ENCODE measurements around the gene COL26A1. TPM values are rescaled to one million over a fixed set of nuclear protein-coding genes. Genes with fewer than 3 reads are reported as not detected.

COL26A1 gene
- total RNA-seq, 1 experiment from 2014 or later, result 0.43 TPM

- Histone ChIP-seq H3K27me3 (replicated peaks; ENCODE audit: insufficient read depth, low read depth, low read length, poor library complexity) (no peaks in the 10 kb centered on the region), H3K27ac (ENCODE audit: low read depth, low read length, poor library complexity, severe bottlenecking) (no peak overlapping the region), H3K4me1 (ENCODE audit: insufficient read depth, low read length, poor library complexity, severe bottlenecking) (no peaks in the 10 kb centered on the region), H3K9me3 (ENCODE audit: low read depth, low read length, poor library complexity, severe bottlenecking) (no peaks in the 10 kb centered on the region), H3K36me3 (ENCODE audit: insufficient read depth, low read length, poor library complexity, severe bottlenecking) (no peaks in the 10 kb centered on the region), H3K4me3 (ENCODE audit: low read depth, low read length, poor library complexity, severe bottlenecking) (no peak overlapping the region)
- ChIA-PET CTCF (interaction anchor here (1.1 to 1.3 kb wide), 2 partner anchors 730 to 745 kb away, joined by 3 to 4 read pairs; no protein-coding TSS in a partner anchor), POLR2A (ENCODE audit: low non-redundant PET) (no interaction called here)
- BruUV-seq (replicated peaks), result no TSS peak
- intact Hi-C loops (cut with micrococcal nuclease; ENCODE audit: unreplicated experiment), result loop anchor here (10.0 kb wide), 1 partner anchor 271 kb away; the partner anchor contains the start of gene CUX1
- no peak for TF ChIP-seq EZH2 (IDR thresholded peaks at IDR 0.05; ENCODE audit: borderline replicate concordance, low read depth, low read length, poor library complexity, severe bottlenecking)
- TF ChIP-seq CTCF (conservative IDR thresholded peaks at IDR 0.05; ENCODE audit: low read depth, low read length), result no peak
- DNase-seq (ENCODE audit: low spot score), result no peak
Measured at GRCh38 chr7:101543846-101544245, 181.2 kb downstream of the COL26A1 start.

- POLR2A ChIA-PET (ENCODE audit: low non-redundant PET), result no interaction called here
- intact Hi-C loops (cut with micrococcal nuclease; ENCODE audit: unreplicated experiment), result loop anchor here (10.0 kb wide), 1 partner anchor 269 kb away; the partner anchor contains the start of gene CUX1
Measured at GRCh38 chr7:101545441-101546190, 182.9 kb downstream of the COL26A1 start.

GRCh38 chr7:101546308-101546936 is 183.7 kb downstream of the COL26A1 start:
- intact Hi-C loops (cut with micrococcal nuclease; ENCODE audit: unreplicated experiment), result loop anchor here (10.0 kb wide), 1 partner anchor 268 kb away; the partner anchor contains the start of gene CUX1
- Histone ChIP-seq H3K27me3 (replicated peaks; ENCODE audit: insufficient read depth, low read depth, low read length, poor library complexity) (no peaks in the 10 kb centered on the region), H3K36me3 (ENCODE audit: insufficient read depth, low read length, poor library complexity, severe bottlenecking) (no peaks in the 10 kb centered on the region), H3K4me1 (ENCODE audit: insufficient read depth, low read length, poor library complexity, severe bottlenecking) (no peaks in the 10 kb centered on the region), H3K27ac (ENCODE audit: low read depth, low read length, poor library complexity, severe bottlenecking) (no peak overlapping the region), H3K4me3 (ENCODE audit: low read depth, low read length, poor library complexity, severe bottlenecking) (no peak overlapping the region), H3K9me3 (ENCODE audit: low read depth, low read length, poor library complexity, severe bottlenecking) (no peaks in the 10 kb centered on the region)
- TF ChIP-seq EZH2 (IDR thresholded peaks at IDR 0.05; ENCODE audit: borderline replicate concordance, low read depth, low read length, poor library complexity, severe bottlenecking) (no peak), CTCF (conservative IDR thresholded peaks at IDR 0.05; ENCODE audit: low read depth, low read length) (no peak)
- ChIA-PET POLR2A (ENCODE audit: low non-redundant PET) (interaction anchor here (0.6 kb wide), 1 partner anchor 17 kb away, joined by 3 read pairs; no protein-coding TSS in a partner anchor), CTCF (no interaction called here)
- DNase-seq (ENCODE audit: low spot score), result no peak
- BruUV-seq (replicated peaks), result no TSS peak

More at GRCh38 chr7:101545441-101546190, 182.9 kb downstream of the COL26A1 start:
- TF ChIP-seq CTCF (conservative IDR thresholded peaks at IDR 0.05; ENCODE audit: low read depth, low read length) (no peak), EZH2 (IDR thresholded peaks at IDR 0.05; ENCODE audit: borderline replicate concordance, low read depth, low read length, poor library complexity, severe bottlenecking) (no peak)
- Histone ChIP-seq H3K27ac (ENCODE audit: low read depth, low read length, poor library complexity, severe bottlenecking) (no peak overlapping the region), H3K27me3 (replicated peaks; ENCODE audit: insufficient read depth, low read depth, low read length, poor library complexity) (no peaks in the 10 kb centered on the region), H3K36me3 (ENCODE audit: insufficient read depth, low read length, poor library complexity, severe bottlenecking) (no peaks in the 10 kb centered on the region), H3K4me3 (ENCODE audit: low read depth, low read length, poor library complexity, severe bottlenecking) (no peak overlapping the region), H3K4me1 (ENCODE audit: insufficient read depth, low read length, poor library complexity, severe bottlenecking) (no peaks in the 10 kb centered on the region), H3K9me3 (ENCODE audit: low read depth, low read length, poor library complexity, severe bottlenecking) (no peaks in the 10 kb centered on the region)
- no peak for DNase-seq (ENCODE audit: low spot score)
- CTCF ChIA-PET, result no interaction called here
- no TSS peak for BruUV-seq (replicated peaks)

Data from A673 (cell line).